ENCODE data around the gene DDX17. TPM values are rescaled to one million over a fixed set of nuclear protein-coding genes. Genes with fewer than 3 reads are reported as not detected.

DDX17 gene
- total RNA-seq, 1 donor from 2014 or later, result 364 TPM

GRCh38 chr22:38451404-38451803 lies 54.7 kb downstream of the DDX17 start:
- no peak for DNase-seq (ENCODE audit: extremely low read depth, low read depth, low spot score)

GRCh38 chr22:38450234-38450797 lies 55.8 kb downstream of the DDX17 start:
- no peak for DNase-seq (ENCODE audit: extremely low read depth, low read depth, low spot score)

- DNase-seq (ENCODE audit: extremely low read depth, low read depth, low spot score), result no peak
Observed at GRCh38 chr22:38449776-38450175, 56.3 kb downstream of the DDX17 start.

GRCh38 chr22:38448945-38449745 lies 57.0 kb downstream of the DDX17 start:
- DNase-seq (ENCODE audit: extremely low read depth, low read depth, low spot score), result no peak

- no peak for DNase-seq (ENCODE audit: extremely low read depth, low read depth, low spot score)
Observed at GRCh38 chr22:38446018-38446601, 60.0 kb downstream of the DDX17 start.

GRCh38 chr22:38444783-38445182 lies 61.3 kb downstream of the DDX17 start:
- DNase-seq (ENCODE audit: extremely low read depth, low read depth, low spot score), result no peak

- no peak for DNase-seq (ENCODE audit: extremely low read depth, low read depth, low spot score)
Observed at GRCh38 chr22:38443628-38444521, 62.2 kb downstream of the DDX17 start.

GRCh38 chr22:38442967-38443627 lies 63.0 kb downstream of the DDX17 start:
- DNase-seq (ENCODE audit: extremely low read depth, low read depth, low spot score), result no peak

- no peak for DNase-seq (ENCODE audit: extremely low read depth, low read depth, low spot score)
Observed at GRCh38 chr22:38441620-38442287, 64.4 kb downstream of the DDX17 start.

- DNase-seq (ENCODE audit: extremely low read depth, low read depth, low spot score), result no peak
Observed at GRCh38 chr22:38440747-38441350, 65.3 kb downstream of the DDX17 start.

GRCh38 chr22:38437416-38437815 lies 68.7 kb downstream of the DDX17 start:
- DNase-seq (ENCODE audit: extremely low read depth, low read depth, low spot score), result no peak

- no peak for DNase-seq (ENCODE audit: extremely low read depth, low read depth, low spot score)
Observed at GRCh38 chr22:38436629-38437395, 69.3 kb downstream of the DDX17 start.

GRCh38 chr22:38435965-38436364 lies 70.1 kb downstream of the DDX17 start:
- DNase-seq (ENCODE audit: extremely low read depth, low read depth, low spot score), result no peak

- DNase-seq (ENCODE audit: extremely low read depth, low read depth, low spot score), result no peak
Observed at GRCh38 chr22:38435010-38435409, 71.1 kb downstream of the DDX17 start.

GRCh38 chr22:38433871-38434270 lies 72.2 kb downstream of the DDX17 start:
- DNase-seq (ENCODE audit: extremely low read depth, low read depth, low spot score), result no peak

Data from glomerular endothelial cell (primary cell).